ENCODE data around the gene CYB561A3. TPM values are rescaled to one million over a fixed set of nuclear protein-coding genes. Genes with fewer than 3 reads are reported as not detected.

CYB561A3 gene
- polyA plus RNA-seq, 1 experiment, result 91.3 TPM

- TF ChIP-seq CTCF (IDR thresholded peaks at IDR 0.05; ENCODE audit: insufficient read depth, low read depth, low read length), result no peak
- ChIA-PET CTCF (no interaction called here), POLR2A (no interaction called here)
- no peak for DNase-seq (ENCODE audit: low read depth)
- H3K4me3 ChIP-seq (ENCODE audit: low read depth, low read length), result no peak overlapping the region
- H3K36me3 ChIP-seq (ENCODE audit: control insufficient read depth, insufficient read depth, low read length), result 0 out of 2 replicates have a peak, but pooled peaks cover 2% of the 10 kb centered on the region
- no peaks in the 10 kb centered on the region for H3K27me3 ChIP-seq (ENCODE audit: control insufficient read depth, insufficient read depth, low read length)
These were observed 14.1 kb upstream of the CYB561A3 start for GRCh38 chr11:61375761-61376108.

- DNase-seq (ENCODE audit: low read depth), result no peak
- no peaks in the 10 kb centered on the region for H3K27me3 ChIP-seq (ENCODE audit: control insufficient read depth, insufficient read depth, low read length)
- peaks cover 14% of the 10 kb centered on the region for H3K36me3 ChIP-seq (ENCODE audit: control insufficient read depth, insufficient read depth, low read length)
- H3K4me3 ChIP-seq (ENCODE audit: low read depth, low read length), result no peak overlapping the region
- ChIA-PET CTCF (interaction anchor here (0.6 kb wide), 1 partner anchor 10 kb away, joined by 3 read pairs; no protein-coding TSS in a partner anchor), POLR2A (no interaction called here)
- no peak for TF ChIP-seq CTCF (IDR thresholded peaks at IDR 0.05; ENCODE audit: insufficient read depth, low read depth, low read length)
These were observed 11.2 kb upstream of the CYB561A3 start for GRCh38 chr11:61372659-61373420.

DNA sequence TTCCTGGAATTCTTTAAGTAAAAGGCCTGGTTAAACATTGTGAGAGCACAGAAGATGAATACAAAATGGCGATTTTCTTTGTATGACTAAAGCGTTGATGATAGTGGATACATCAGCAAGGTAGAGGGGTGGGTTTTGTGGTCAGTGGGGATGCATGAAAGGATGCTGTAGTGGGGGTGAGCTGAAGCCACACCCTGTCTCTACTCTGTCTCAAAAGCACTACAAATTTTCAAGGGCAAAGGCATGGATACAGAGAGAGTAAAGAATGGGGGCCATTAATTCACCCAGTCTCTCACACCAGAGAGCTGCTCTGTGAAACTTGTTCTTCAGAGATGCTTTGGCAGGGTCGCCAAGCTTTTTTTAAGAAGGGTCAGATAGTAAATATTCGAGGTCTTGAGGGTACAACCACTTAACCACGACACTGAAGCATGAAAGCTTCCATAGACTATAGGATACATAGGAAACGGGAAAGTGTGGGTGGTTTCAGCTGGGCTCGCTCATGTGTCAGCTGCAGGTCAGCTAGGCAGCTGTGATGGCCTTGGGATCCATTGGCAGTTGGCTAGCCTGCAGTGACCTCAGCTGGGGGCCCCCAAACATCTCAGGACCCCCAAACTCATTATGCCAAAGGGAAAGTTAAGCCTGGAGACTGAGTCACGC, 8.8 kb upstream of the CYB561A3 start:
- TF ChIP-seq CTCF (IDR thresholded peaks at IDR 0.05; ENCODE audit: insufficient read depth, low read depth, low read length), result no peak
- CTCF ChIA-PET, result interaction anchor here (1.0 to 2.9 kb wide), 4 partner anchors 11 to 34 kb away, joined by 3 to 12 read pairs (median 8); partner anchors contain the start of gene TMEM216
- H3K36me3 ChIP-seq (ENCODE audit: control insufficient read depth, insufficient read depth, low read length), result peaks cover 15% of the 10 kb centered on the region
- no peaks in the 10 kb centered on the region for H3K27me3 ChIP-seq (ENCODE audit: control insufficient read depth, insufficient read depth, low read length)
- POLR2A ChIA-PET, result no interaction called here
- no peak overlapping the region for H3K4me3 ChIP-seq (ENCODE audit: low read depth, low read length)
- DNase-seq (ENCODE audit: low read depth), result no peak

DNA sequence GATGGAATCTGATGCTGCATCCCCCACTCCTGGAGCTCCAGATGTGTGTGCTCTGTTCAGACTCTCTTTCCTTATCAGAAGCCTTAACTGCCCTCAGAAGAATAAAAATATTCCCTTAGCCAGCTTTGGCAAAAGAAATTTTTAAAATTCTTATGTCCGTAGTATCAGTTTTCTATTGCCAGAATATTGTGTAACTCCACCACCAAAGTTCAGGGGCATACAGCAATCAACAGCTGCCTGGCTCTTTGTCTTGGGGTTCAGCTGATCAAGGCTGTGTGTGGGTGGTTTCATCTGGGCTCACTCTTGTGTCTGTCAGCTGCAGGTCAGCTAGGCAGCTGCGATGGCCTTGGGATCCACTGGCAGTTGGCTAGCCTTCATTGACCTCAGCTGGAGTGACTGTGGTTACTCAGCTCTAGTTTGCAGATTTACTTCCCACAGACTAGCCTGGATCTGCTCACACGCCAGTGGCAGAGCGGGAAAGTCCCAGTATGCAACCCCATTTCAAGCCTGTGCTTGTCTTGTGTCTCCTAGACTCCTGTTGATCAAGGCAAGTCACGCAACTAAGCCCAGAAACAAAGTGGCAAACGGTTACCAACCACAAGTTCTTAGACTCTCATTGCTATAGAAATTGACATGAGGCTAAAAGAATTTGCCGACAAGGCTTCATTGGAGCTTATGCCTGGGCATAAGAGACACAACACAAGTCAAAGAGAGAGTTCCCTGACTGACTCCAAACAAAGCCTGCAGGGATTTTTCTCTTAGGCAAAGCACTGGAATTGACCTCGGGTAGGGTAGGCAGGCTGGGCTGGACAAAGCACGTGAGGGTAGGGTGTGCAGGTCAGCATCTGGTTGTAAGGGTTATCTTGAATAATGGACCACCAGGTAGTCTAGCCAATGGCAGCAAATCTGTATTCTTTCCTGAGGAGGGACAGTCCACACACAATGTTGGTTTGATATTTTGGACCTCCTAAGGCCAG, 8.0 kb upstream of the CYB561A3 start:
- peaks cover 15% of the 10 kb centered on the region for H3K36me3 ChIP-seq (ENCODE audit: control insufficient read depth, insufficient read depth, low read length)
- TF ChIP-seq CTCF (IDR thresholded peaks at IDR 0.05; ENCODE audit: insufficient read depth, low read depth, low read length), result no peak
- ChIA-PET POLR2A (interaction anchor here (0.5 kb wide), 1 partner anchor 454 kb away, joined by 3 read pairs; no protein-coding TSS in a partner anchor), CTCF (interaction anchor here (1.1 to 2.9 kb wide), 3 partner anchors 16 to 34 kb away, joined by 8 to 12 read pairs (median 10); no protein-coding TSS in a partner anchor)
- no peak overlapping the region for H3K4me3 ChIP-seq (ENCODE audit: low read depth, low read length)
- DNase-seq (ENCODE audit: low read depth), result no peak
- H3K27me3 ChIP-seq (ENCODE audit: control insufficient read depth, insufficient read depth, low read length), result no peaks in the 10 kb centered on the region

All from BJ (cell line).